ENCODE results near the gene MRPL2. TPM values are rescaled to one million over a fixed set of nuclear protein-coding genes. Genes with fewer than 3 reads are reported as not detected.
A peak's percentile ranks its signal among the peaks of the same experiment; 100 is the strongest.

The MRPL2 gene
- total RNA-seq, 1 donor from 2014 or later = 16.2 TPM

GRCh38 chr6:43040542-43041257 lies 18.5 kb downstream of the MRPL2 start:
- H3K4me1 ChIP-seq (ENCODE audit: control insufficient read depth in 3 of 3, insufficient read depth in 3 of 3, low read length in 3 of 3) = peaks cover 17 to 28% (median 20%) of the 10 kb centered on the region in 3 donors
- no peak overlapping the region for H3K27ac ChIP-seq (ENCODE audit: low read depth, low read length)
- no peaks in the 10 kb centered on the region for H3K9me3 ChIP-seq (ENCODE audit: control insufficient read depth in 3 of 3, low read length in 3 of 3)
- peaks cover 26 to 65% (median 57%) of the 10 kb centered on the region in 3 donors for H3K36me3 ChIP-seq (ENCODE audit: control insufficient read depth in 3 of 3, insufficient read depth in 3 of 3, low read length in 3 of 3)
- H3K27me3 ChIP-seq (ENCODE audit: control insufficient read depth in 3 of 3, insufficient read depth in 3 of 3, low read length in 3 of 3) = no peaks in the 10 kb centered on the region
- H3K4me3 ChIP-seq (ENCODE audit: low read length in 3 of 3) = no peak overlapping the region
- H3K9ac ChIP-seq (ENCODE audit: low read depth in 1 of 3, low read length in 3 of 3) = no peak overlapping the region

- no peak overlapping the region for H3K9ac ChIP-seq (ENCODE audit: low read depth in 1 of 3, low read length in 3 of 3)
- peaks cover 30 to 40% (median 33%) of the 10 kb centered on the region in 3 donors for H3K4me1 ChIP-seq (ENCODE audit: control insufficient read depth in 3 of 3, insufficient read depth in 3 of 3, low read length in 3 of 3)
- H3K36me3 ChIP-seq (ENCODE audit: control insufficient read depth in 3 of 3, insufficient read depth in 3 of 3, low read length in 3 of 3) = peaks cover 30 to 54% (median 51%) of the 10 kb centered on the region in 3 donors
- no peaks in the 10 kb centered on the region for H3K27me3 ChIP-seq (ENCODE audit: control insufficient read depth in 3 of 3, insufficient read depth in 3 of 3, low read length in 3 of 3)
- no peaks in the 10 kb centered on the region for H3K9me3 ChIP-seq (ENCODE audit: control insufficient read depth in 3 of 3, low read length in 3 of 3)
- no peak overlapping the region for H3K27ac ChIP-seq (ENCODE audit: low read depth, low read length)
- no peak overlapping the region for H3K4me3 ChIP-seq (ENCODE audit: low read length in 3 of 3)
These were observed 20.5 kb downstream of the MRPL2 start for GRCh38 chr6:43038727-43039126.

GRCh38 chr6:43037706-43038105 lies 21.5 kb downstream of the MRPL2 start:
- peaks cover 25 to 48% (median 46%) of the 10 kb centered on the region in 3 donors for H3K36me3 ChIP-seq (ENCODE audit: control insufficient read depth in 3 of 3, insufficient read depth in 3 of 3, low read length in 3 of 3)
- peak overlapping the region; percentile 56 for H3K27ac ChIP-seq (ENCODE audit: low read depth, low read length)
- peak overlapping the region in 1 of 3 donors; percentile 16 for H3K9ac ChIP-seq (ENCODE audit: low read depth in 1 of 3, low read length in 3 of 3)
- peaks cover 30 to 40% (median 33%) of the 10 kb centered on the region in 3 donors for H3K4me1 ChIP-seq (ENCODE audit: control insufficient read depth in 3 of 3, insufficient read depth in 3 of 3, low read length in 3 of 3)
- no peaks in the 10 kb centered on the region for H3K27me3 ChIP-seq (ENCODE audit: control insufficient read depth in 3 of 3, insufficient read depth in 3 of 3, low read length in 3 of 3)
- no peaks in the 10 kb centered on the region for H3K9me3 ChIP-seq (ENCODE audit: control insufficient read depth in 3 of 3, low read length in 3 of 3)
- H3K4me3 ChIP-seq (ENCODE audit: low read length in 3 of 3) = no peak overlapping the region

GRCh38 chr6:43037197-43037596 lies 22.0 kb downstream of the MRPL2 start:
- H3K36me3 ChIP-seq (ENCODE audit: control insufficient read depth in 3 of 3, insufficient read depth in 3 of 3, low read length in 3 of 3) = peaks cover 27 to 48% (median 46%) of the 10 kb centered on the region in 3 donors
- H3K9ac ChIP-seq (ENCODE audit: low read depth in 1 of 3, low read length in 3 of 3) = peak overlapping the region in 1 of 3 donors; percentile 50
- H3K27me3 ChIP-seq (ENCODE audit: control insufficient read depth in 3 of 3, insufficient read depth in 3 of 3, low read length in 3 of 3) = no peaks in the 10 kb centered on the region
- no peak overlapping the region for H3K4me3 ChIP-seq (ENCODE audit: low read length in 3 of 3)
- no peaks in the 10 kb centered on the region for H3K9me3 ChIP-seq (ENCODE audit: control insufficient read depth in 3 of 3, low read length in 3 of 3)
- H3K27ac ChIP-seq (ENCODE audit: low read depth, low read length) = peak overlapping the region; percentile 56
- H3K4me1 ChIP-seq (ENCODE audit: control insufficient read depth in 3 of 3, insufficient read depth in 3 of 3, low read length in 3 of 3) = peaks cover 30 to 40% (median 33%) of the 10 kb centered on the region in 3 donors

- H3K9ac ChIP-seq (ENCODE audit: low read depth in 1 of 3, low read length in 3 of 3) = peak overlapping the region in 1 of 3 donors; percentile 50
These were observed 22.5 kb downstream of the MRPL2 start for GRCh38 chr6:43036712-43037111.

GRCh38 chr6:43035495-43036194 lies 23.6 kb downstream of the MRPL2 start:
- Histone ChIP-seq H3K4me3 (ENCODE audit: low read length in 3 of 3) (peak overlapping the region in 2 of 3 donors; percentile 41 to 52), H3K9me3 (ENCODE audit: control insufficient read depth in 3 of 3, low read length in 3 of 3) (no peaks in the 10 kb centered on the region), H3K9ac (ENCODE audit: low read depth in 1 of 3, low read length in 3 of 3) (peak overlapping the region; percentile 15 to 81 (median 62)), H3K27ac (ENCODE audit: low read depth, low read length) (peak overlapping the region; percentile 89), H3K27me3 (ENCODE audit: control insufficient read depth in 3 of 3, insufficient read depth in 3 of 3, low read length in 3 of 3) (no peaks in the 10 kb centered on the region), H3K36me3 (ENCODE audit: control insufficient read depth in 3 of 3, insufficient read depth in 3 of 3, low read length in 3 of 3) (peaks cover 24 to 46% (median 43%) of the 10 kb centered on the region in 3 donors), H3K4me1 (ENCODE audit: control insufficient read depth in 3 of 3, insufficient read depth in 3 of 3, low read length in 3 of 3) (peaks cover 30 to 40% (median 33%) of the 10 kb centered on the region in 3 donors)

More at GRCh38 chr6:43036712-43037111, 22.5 kb downstream of the MRPL2 start:
- H3K4me3 ChIP-seq (ENCODE audit: low read length in 3 of 3) = peak overlapping the region in 1 of 3 donors; percentile 13
- H3K27me3 ChIP-seq (ENCODE audit: control insufficient read depth in 3 of 3, insufficient read depth in 3 of 3, low read length in 3 of 3) = no peaks in the 10 kb centered on the region
- H3K9me3 ChIP-seq (ENCODE audit: control insufficient read depth in 3 of 3, low read length in 3 of 3) = no peaks in the 10 kb centered on the region
- H3K27ac ChIP-seq (ENCODE audit: low read depth, low read length) = peak overlapping the region; percentile 56
- H3K4me1 ChIP-seq (ENCODE audit: control insufficient read depth in 3 of 3, insufficient read depth in 3 of 3, low read length in 3 of 3) = peaks cover 30 to 40% (median 33%) of the 10 kb centered on the region in 3 donors
- peaks cover 27 to 49% (median 47%) of the 10 kb centered on the region in 3 donors for H3K36me3 ChIP-seq (ENCODE audit: control insufficient read depth in 3 of 3, insufficient read depth in 3 of 3, low read length in 3 of 3)

- Histone ChIP-seq H3K4me3 (ENCODE audit: low read length in 3 of 3) (no peak overlapping the region), H3K27ac (ENCODE audit: low read depth, low read length) (no peak overlapping the region), H3K4me1 (ENCODE audit: control insufficient read depth in 3 of 3, insufficient read depth in 3 of 3, low read length in 3 of 3) (peaks cover 33 to 37% (median 36%) of the 10 kb centered on the region in 3 donors), H3K36me3 (ENCODE audit: control insufficient read depth in 3 of 3, insufficient read depth in 3 of 3, low read length in 3 of 3) (peaks cover 32 to 49% (median 44%) of the 10 kb centered on the region in 3 donors), H3K27me3 (ENCODE audit: control insufficient read depth in 3 of 3, insufficient read depth in 3 of 3, low read length in 3 of 3) (no peaks in the 10 kb centered on the region), H3K9me3 (ENCODE audit: control insufficient read depth in 3 of 3, low read length in 3 of 3) (no peaks in the 10 kb centered on the region), H3K9ac (ENCODE audit: low read depth in 1 of 3, low read length in 3 of 3) (peak overlapping the region in 1 of 3 donors; percentile 62)
These were observed 25.1 kb downstream of the MRPL2 start for GRCh38 chr6:43034190-43034525.

GRCh38 chr6:43033496-43034189 lies 25.6 kb downstream of the MRPL2 start:
- no peaks in the 10 kb centered on the region for H3K9me3 ChIP-seq (ENCODE audit: control insufficient read depth in 3 of 3, low read length in 3 of 3)
- H3K27me3 ChIP-seq (ENCODE audit: control insufficient read depth in 3 of 3, insufficient read depth in 3 of 3, low read length in 3 of 3) = no peaks in the 10 kb centered on the region
- no peak overlapping the region for H3K27ac ChIP-seq (ENCODE audit: low read depth, low read length)
- H3K4me1 ChIP-seq (ENCODE audit: control insufficient read depth in 3 of 3, insufficient read depth in 3 of 3, low read length in 3 of 3) = peaks cover 32 to 33% (median 33%) of the 10 kb centered on the region in 3 donors
- H3K9ac ChIP-seq (ENCODE audit: low read depth in 1 of 3, low read length in 3 of 3) = peak overlapping the region in 1 of 3 donors; percentile 62
- H3K36me3 ChIP-seq (ENCODE audit: control insufficient read depth in 3 of 3, insufficient read depth in 3 of 3, low read length in 3 of 3) = peaks cover 34 to 49% (median 46%) of the 10 kb centered on the region in 3 donors
- H3K4me3 ChIP-seq (ENCODE audit: low read length in 3 of 3) = no peak overlapping the region

- Histone ChIP-seq H3K4me1 (ENCODE audit: control insufficient read depth in 3 of 3, insufficient read depth in 3 of 3, low read length in 3 of 3) (peaks cover 23 to 31% (median 28%) of the 10 kb centered on the region in 3 donors), H3K9me3 (ENCODE audit: control insufficient read depth in 3 of 3, low read length in 3 of 3) (no peaks in the 10 kb centered on the region), H3K27me3 (ENCODE audit: control insufficient read depth in 3 of 3, insufficient read depth in 3 of 3, low read length in 3 of 3) (no peaks in the 10 kb centered on the region), H3K27ac (ENCODE audit: low read depth, low read length) (no peak overlapping the region), H3K4me3 (ENCODE audit: low read length in 3 of 3) (no peak overlapping the region), H3K36me3 (ENCODE audit: control insufficient read depth in 3 of 3, insufficient read depth in 3 of 3, low read length in 3 of 3) (peaks cover 36 to 46% (median 39%) of the 10 kb centered on the region in 3 donors), H3K9ac (ENCODE audit: low read depth in 1 of 3, low read length in 3 of 3) (no peak overlapping the region)
These were observed 26.9 kb downstream of the MRPL2 start for GRCh38 chr6:43032326-43032725.
